RCC 7860 (cell line): ENCODE measurements around the gene C4BPB.

ENCODE experiments used
- DNase-seq: peaks from one replicate; pipeline ENCODE4 v3.0.0-alpha.2; 2015; ENCODE audit warnings: low spot score
- FAIRE-seq: peaks from 2 replicates; lab custom pipeline; 2012; peaks lifted over from hg19 to GRCh38; lab: Jason Lieb, UNC

C4BPB gene

DNA sequence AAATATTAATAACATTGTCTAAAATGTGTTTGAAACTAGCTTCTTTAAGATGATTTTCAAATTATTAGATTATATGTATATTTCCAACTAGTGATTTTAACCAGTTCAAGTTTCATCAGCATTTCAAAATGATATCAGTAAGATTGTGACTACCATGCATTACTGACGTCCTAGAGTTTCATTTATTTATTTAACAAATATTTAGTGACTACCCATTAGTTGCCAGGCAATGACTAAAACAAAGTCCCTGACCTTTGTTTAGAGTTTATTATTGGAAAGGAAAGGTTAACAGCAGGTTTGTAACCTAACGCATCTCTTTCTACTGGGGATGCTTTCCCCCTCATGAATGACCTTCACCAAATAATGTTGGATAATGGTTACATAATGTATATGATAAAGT lies 7.6 kb upstream of the C4BPB start:
- FAIRE-seq (no peak), DNase-seq (no peak)

DNA sequence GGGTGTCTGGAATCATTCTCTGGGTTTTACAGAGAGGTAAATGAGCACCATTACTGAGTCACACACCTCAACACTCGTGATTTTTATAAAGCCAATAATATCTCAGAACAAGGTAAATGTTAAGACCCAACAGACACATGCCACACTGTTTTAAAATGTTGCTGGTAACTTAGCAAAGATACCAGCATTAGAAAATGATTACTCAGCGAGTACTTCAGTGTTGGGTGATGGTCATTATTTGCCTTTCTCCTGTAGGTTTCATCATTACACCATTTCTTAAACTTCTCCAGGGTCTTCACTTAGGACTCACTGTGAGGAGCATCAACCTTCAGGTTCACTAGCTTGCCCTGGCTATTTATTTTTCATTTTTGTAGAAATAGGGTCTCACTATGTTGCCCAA lies 6.9 kb upstream of the C4BPB start:
- FAIRE-seq (no peak), DNase-seq (no peak)

DNA sequence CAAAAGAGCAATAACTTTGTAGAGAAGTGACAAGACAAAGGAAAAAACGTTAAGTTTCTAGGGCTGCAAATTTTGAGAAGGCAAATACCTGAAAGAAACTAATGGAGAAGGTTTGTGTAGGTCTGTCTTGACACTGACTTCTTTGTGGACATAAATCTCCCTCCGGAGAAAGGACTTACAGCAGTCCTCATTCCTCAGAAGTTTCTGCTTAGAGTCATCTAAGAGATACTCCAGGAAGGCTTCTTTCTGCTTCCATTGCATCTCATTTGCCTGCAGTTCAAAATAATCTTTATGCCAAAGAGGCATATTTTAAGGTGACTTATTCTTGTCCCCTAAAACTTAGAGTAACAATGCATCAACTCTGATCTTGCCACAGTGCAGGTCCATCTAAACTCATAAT lies 4.4 kb upstream of the C4BPB start:
- FAIRE-seq (no peak), DNase-seq (no peak)

DNA sequence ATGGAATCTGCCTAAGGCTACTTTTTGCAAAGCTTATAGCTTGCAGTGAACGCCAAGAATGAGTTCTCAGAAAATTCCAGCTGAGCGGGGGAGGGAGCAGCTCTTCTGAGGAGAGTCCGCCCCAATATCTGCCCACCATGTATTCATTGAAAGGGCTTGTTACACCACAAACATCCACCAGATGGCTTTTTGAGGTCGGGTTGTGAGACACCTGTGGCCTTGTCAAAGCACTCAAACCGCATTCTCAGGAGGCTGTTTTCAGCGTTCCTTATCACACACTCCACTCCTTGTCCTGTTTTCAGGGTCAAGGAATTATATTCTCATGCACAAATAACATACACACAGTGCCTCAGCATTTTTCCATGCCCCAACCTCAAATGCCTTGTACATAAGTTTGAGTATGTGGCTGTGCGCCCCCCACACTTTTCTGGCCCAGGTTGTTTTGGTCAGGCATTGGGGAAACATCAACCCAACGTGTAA lies 3.9 kb upstream of the C4BPB start:
- FAIRE-seq (peak; percentile 52), DNase-seq (peak; percentile 28)

DNA sequence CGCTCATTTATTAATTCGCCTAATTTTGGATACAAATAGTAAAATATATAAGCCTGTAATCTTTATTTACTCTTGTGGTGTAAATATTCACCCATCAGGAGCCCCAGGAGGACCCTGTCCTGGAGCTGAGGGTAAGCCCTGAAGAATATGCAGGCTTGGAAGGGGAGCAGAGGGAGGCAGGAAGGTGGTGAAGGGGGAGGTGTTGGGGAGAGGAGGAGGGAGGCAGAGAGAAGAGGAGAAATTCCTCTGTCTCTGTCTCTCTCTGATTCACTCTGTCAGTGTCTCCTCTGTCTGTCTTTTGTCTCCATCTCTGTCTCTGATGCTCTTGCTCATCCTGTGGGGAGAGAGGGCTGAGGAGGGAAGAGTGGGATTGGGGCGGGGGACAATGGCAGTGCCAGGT lies 2.8 kb upstream of the C4BPB start:
- DNase-seq (no peak), FAIRE-seq (no peak)

DNA sequence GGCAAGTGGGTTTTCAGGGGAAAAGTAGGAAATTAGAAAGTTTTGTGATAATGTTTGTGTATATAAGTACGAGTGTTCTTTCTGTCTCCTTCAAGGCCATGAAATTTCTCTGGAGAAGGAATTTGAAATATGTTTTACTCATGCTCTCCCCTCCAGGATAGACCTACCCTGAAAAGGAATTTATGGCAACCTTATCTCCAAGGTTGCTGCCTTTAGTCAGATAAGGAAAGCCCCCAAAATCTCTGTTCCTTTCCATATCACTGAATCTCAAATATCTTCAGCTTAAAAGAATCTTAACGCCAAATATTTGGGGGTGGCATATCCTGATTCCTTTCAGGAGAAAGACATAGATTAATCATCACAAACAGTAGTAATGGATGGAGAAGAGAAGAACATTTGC lies 499 bp upstream of the C4BPB start:
- FAIRE-seq, result no peak

DNA sequence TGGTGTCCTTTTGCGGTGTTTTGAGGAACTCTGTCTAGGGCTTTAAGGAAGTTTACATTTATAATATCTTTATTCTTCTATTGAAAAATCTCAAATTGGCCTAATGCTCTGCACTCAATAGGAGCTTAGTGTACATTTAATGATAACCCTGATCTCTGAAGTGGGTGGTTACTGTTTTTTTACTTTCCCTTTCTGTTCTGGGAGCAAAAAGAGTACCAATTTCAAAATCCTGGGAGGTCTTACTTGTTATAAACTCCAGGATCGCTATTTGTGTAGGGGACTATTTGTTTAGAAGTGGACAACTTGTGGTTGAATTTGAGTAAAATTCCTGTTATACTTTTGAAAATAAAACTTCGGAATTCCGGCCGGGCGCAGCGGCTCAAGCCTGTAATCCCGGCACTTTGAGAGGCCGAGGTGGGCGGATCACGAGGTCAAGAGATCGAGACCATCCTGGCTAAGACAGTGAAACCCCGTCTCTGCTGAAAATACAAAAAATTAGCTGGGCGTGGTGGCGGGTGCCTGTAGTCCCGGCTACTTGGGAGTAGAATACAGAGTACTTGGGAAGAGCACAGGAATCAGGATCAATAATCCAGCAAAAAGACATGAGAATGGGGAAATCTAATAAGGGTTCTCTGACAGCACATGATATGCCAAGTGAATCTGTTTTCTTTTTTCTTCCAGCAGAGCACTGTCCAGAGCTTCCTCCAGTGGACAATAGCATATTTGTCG lies 1.1 kb downstream of the C4BPB start:
- DNase-seq (no peak), FAIRE-seq (no peak)

More for the DNA sequence above, 499 bp upstream of the C4BPB start:
- DNase-seq, result peak; percentile 26

DNA sequence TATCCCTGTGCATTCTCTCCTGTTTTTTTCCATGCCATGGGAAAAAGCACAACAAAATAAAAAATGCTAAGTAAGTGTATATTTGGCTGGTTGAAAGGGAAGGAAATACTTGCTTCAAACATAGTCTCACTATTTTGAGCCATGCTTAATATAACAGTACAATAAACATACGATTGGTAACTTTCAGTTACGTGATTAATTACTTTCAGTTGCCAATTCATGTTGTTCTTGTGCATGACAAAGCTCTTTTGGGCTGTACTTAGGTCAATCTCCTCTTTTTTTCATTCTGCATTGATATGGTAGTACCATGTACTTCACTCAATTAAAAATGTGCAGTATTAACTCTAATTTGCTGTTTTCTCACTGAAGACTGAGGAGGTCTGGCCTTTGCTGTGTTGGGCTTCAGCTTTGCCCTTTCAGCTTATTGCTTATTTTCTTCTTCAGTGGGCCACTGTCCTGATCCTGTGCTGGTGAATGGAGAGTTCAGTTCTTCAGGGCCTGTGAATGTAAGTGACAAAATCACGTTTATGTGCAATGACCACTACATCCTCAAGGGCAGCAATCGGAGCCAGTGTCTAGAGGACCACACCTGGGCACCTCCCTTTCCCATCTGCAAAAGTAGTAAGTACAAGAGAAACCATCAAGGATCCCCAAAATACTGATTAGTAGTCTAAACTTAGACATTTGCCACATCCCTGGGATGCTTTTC lies 2.7 kb downstream of the C4BPB start:
- no peak for FAIRE-seq
- no peak for DNase-seq

DNA sequence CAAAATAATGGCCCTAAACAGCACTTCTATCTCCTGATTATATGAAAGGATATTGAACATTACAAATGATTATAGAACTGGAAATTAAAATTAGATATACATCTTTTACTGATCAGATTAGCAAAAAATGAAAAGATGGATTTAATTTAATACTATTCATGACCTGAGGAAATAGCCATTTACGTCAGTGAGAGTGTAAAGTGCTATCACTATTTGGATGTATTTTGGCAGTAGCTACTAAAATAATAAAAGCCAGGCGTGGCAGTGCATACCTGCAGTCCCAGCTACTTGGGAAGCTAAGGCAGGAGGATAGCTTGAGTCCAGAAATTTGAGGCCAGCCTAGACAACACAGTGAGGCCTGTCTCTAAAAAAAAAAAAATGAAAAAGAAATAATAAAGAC lies 5.3 kb downstream of the C4BPB start:
- FAIRE-seq, result no peak

DNA sequence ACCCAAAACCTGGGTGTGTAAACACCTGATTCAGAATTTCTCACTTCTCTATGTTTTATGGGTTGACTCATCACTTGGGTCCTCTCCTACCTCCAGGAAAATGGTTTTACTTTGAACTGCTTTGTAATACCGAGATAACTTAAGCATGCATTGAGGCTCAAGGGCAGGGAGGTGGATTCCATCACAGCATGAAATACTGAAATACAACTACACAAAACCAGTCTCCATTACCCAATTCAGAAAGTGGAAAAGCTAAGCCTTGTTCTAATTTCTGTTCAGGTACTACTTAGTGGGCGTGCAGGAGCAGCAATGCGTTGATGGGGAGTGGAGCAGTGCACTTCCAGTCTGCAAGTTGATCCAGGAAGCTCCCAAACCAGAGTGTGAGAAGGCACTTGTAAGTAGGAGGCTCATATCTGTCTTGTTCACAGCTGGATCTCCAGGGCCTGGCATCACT lies 9.2 kb downstream of the C4BPB start:
- FAIRE-seq, result no peak
- no peak for DNase-seq

More for the DNA sequence above, 5.3 kb downstream of the C4BPB start:
- no peak for DNase-seq

DNA sequence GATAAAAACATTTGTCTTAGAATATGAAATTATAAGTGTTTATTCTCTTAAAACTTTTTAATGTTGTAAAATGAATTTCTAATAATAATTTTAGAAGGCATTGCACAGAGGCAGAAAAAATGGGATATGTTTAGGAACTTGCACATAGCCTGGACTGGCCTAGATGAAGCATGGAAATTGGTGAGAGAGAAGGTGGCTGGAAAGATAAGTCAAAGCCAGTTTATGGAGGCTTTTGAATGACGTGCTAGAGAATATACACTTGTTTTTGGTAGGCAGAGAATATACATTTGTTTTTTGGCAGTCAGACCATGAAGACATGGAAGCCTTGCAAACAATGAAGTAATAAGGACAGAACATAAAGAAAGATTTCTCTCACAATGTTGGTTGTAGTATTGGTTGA lies 13.1 kb downstream of the C4BPB start:
- FAIRE-seq (no peak), DNase-seq (no peak)

DNA sequence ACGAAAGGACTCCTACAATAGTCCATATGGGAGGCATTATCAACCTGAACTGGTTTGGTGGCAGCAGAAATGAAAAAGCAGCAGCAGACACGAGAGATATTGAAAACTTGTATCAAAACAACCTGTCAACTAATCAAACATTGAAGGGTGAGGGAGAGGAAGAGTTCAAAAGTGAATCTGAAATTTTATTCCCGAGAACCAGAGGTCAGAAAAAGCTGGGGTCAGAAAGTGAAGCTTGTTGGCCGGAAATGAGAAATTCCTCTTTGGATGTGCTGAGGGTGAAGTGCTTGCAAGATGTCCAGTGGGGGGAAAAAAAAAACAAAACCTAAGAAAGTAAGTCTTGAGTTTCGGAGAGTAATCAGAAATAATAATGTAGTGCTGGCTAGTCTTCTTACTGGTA lies 13.5 kb downstream of the C4BPB start:
- DNase-seq (no peak), FAIRE-seq (no peak)

DNA sequence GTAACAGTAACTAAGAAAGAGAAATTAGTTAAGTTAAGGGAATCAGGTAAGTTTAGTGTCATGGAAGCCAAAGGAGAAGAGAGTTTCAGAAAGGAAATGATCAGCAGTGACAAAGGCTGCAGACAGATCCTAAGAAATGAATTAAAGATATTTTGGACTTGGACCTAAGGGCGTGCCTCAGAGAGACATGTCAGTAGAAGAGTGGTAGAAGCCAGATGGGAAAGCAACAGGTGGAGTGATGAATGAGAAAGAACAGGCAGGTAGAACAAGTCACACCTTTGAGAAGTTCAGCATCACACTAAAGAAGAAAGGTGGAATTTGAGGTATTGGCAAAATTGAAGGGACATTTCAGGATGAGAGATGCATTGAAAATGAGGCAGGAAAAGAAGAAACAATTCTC lies 14.0 kb downstream of the C4BPB start:
- FAIRE-seq (no peak), DNase-seq (no peak)

DNA sequence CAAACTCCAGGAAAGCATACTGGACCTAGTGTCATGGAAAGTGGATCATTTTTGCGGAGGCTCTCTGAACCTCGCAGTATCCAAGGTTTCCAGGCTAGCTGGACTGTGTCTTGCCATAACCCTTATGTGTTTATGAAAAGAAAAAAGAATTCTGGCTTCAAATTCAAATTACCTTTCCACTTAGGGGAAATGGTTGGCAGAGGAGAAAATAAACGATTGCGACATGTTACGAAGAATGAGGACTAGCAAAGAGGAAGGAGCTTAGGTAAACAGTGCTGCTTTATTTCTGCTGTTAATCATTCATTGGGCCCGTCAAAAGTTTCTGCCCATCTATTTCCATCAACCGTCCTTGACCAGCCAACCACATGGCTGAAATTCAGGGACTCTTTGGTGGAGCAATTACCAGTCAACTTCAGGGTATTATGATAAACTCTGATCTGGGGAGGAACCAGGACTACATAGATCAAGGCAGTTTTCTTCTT lies 15.3 kb downstream of the C4BPB start, which contains the start of gene C4BPA:
Gene C4BPA, plus strand, starts transcription at position 342 of the 482 bp plus-strand sequence. CDS start 8,793 bp downstream, outside the sequence.
- FAIRE-seq (no peak), DNase-seq (no peak)

DNA sequence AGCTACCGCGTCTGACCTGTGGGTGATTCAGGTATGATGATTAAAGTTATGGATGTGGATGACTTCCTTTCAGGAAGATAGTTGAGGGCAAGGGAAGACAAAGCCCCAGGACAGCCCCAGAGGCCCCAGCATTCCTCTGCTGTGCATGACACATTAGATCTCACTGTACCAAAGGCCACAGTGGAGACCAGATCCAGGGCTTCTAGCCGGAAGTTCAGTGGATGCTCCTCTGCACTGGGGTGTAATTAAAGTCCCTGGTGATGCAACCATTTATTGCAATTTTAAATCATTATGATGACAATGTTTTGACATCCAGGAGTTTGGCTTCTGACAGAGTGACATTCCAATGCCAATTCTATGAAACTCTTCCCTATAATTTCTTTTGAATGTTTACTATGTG lies 20.3 kb downstream of the C4BPB start:
- no peak for FAIRE-seq

DNA sequence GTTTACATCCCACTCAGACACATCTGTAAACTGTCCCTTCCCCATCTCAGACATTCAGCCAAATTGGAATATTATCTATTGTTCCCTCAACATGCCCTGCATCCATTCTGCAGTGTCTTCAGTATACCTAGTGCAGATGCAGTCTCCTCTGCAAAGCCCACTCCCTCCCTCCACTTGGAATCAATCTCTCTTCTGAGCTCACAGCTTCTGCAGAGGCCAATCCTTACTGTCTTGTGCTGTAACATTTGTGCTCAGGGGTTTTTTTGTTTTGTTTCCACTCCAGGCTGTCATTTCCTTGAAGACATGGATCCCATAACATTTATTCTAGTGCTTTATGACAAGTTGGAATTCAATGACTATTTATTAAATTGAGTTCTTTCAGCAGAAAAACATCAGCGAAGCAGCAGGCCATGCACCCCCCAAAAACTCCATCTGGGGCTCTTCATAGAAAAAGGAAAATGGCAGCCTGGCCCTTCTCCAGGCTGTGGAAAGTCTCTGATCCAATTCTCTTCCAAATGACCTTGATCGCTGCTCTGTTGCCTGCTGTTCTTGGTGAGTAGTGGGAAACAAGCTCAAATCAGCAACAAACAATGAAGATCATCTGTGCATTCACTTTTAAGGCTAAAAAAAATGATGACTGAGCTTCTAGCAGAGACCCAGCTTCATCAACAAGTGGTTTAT lies 24.1 kb downstream of the C4BPB start:
- DNase-seq (no peak), FAIRE-seq (no peak)

More for the DNA sequence above, 20.3 kb downstream of the C4BPB start:
- DNase-seq, result peak; percentile 41

DNA sequence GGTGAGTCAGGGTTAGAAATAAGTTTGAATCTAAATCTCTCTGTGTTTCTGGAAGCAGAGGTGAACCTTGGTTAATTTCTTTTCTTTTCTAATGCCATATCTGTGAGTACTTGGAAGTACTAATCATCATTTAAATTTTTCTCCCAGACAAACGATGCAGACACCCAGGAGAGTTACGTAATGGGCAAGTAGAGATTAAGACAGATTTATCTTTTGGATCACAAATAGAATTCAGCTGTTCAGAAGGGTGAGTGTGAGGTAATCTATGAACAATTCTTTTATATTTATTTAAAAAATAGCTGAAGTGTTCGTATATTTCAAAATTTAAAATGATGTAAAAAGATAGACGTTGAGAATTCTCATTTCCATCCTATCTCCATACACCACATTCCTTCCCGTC lies 26.6 kb downstream of the C4BPB start:
- FAIRE-seq, result no peak

DNA sequence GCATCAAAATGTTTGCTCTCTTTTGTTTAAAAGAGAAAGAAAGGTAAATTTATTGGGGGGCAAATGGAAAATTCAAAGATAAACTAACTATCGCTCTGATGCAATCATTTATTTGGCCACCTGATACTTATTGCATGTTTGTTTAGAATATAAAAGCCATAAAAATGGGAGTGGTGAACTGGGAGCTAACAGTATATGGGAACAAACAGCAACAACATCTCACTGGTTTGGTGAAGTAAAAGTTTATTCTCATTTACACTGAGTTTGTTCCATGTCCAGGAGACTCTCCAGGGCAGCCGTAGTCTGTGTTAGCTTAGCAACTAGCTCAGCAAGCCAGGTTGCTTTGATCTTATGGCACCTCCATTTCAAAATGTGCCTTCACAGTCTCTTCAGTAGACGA lies 35.7 kb downstream of the C4BPB start:
- no peak for DNase-seq
- FAIRE-seq, result no peak

More for the DNA sequence above, 26.6 kb downstream of the C4BPB start:
- DNase-seq, result no peak

DNA sequence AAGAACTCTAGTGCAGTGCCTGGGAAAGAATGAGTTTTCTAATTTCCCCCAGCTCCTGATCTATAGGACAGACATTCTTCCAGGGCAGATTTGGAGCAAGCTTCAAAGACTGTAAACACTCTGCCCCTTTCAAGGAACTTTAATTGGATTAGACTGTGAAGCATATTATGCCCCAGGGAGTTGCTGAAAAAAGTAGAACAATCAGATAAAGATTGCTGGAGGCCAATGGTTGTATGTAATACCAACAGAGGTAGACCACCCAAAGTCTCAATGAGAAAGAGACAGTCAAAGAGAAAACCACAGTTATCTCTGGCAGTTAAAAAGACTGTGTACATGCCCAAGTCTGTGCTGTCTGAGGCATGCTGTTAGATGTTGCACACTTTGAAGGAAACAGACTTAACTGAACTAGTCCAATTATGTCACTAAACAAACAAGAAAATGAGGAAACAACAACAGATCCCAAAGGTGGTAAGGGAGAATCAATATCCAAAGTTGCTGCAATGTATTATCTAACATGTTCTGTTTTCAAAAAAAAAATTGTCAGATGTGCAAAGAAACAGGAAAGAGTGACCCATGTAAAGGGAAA lies 39.8 kb downstream of the C4BPB start:
- no peak for FAIRE-seq
- no peak for DNase-seq

DNA sequence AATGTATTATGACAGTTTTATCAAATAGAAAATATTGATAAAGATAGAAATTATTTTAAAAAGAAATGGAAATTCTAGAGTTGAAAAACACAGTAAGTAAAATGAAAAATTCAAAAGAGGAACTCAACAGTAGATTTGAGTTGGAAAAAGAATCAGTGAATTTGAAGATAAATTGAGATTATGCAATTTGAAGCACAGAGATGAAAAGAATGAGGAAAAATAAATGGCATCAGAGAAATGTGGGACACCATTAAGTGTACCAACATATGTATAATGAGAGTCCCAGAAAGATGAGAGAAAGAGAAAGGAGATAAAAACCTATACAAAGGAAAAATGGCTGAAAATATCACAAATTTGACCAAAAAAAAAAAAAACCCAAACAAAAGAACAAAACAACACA lies 40.4 kb downstream of the C4BPB start:
- FAIRE-seq (no peak), DNase-seq (no peak)
